ENCODE data around the gene DSTYK. TPM values are rescaled to one million over a fixed set of nuclear protein-coding genes. Genes with fewer than 3 reads are reported as not detected.
"Not testable (repeated sequence)": the region's sequence is repeated elsewhere in the genome, so short reads cannot be mapped to it uniquely, and the experiment has no call there.

The DSTYK gene
- polyA plus RNA-seq, 1 donor from 2014 or later: 12.1 TPM

- H3K4me3 ChIP-seq (ENCODE audit: low read length); H3K9me2 ChIP-seq (ENCODE audit: insufficient read depth, low read length); H3K27me3 ChIP-seq (ENCODE audit: insufficient read depth, low read depth, low read length); H3K9ac ChIP-seq (ENCODE audit: low read length); H4K20me1 ChIP-seq (ENCODE audit: insufficient read depth); H3K79me2 ChIP-seq (replicated peaks; ENCODE audit: insufficient read depth, low read length); H3K9me3 ChIP-seq (ENCODE audit: low read length); H3K4me2 ChIP-seq (ENCODE audit: low read length); H3F3A ChIP-seq (ENCODE audit: insufficient read depth, low read length, poor library complexity, severe bottlenecking); H3K36me3 ChIP-seq (ENCODE audit: insufficient read depth, low read length); H2AFZ ChIP-seq (ENCODE audit: low read depth, low read length); H3K27ac ChIP-seq (ENCODE audit: low read length): not testable (repeated sequence)
Observed at GRCh38 chr1:205233986-205234385, 22.5 kb upstream of the DSTYK start.

GRCh38 chr1:205232945-205233397 lies 21.5 kb upstream of the DSTYK start:
- Histone ChIP-seq H3K4me3 (ENCODE audit: low read length) (no peak overlapping the region), H3F3A (ENCODE audit: insufficient read depth, low read length, poor library complexity, severe bottlenecking) (no peaks in the 10 kb centered on the region), H3K9ac (ENCODE audit: low read length) (no peak overlapping the region), H3K9me2 (ENCODE audit: insufficient read depth, low read length) (no peaks in the 10 kb centered on the region), H3K79me2 (replicated peaks; ENCODE audit: insufficient read depth, low read length) (peaks cover 3% of the 10 kb centered on the region), H3K27ac (ENCODE audit: low read length) (no peak overlapping the region), H4K20me1 (ENCODE audit: insufficient read depth) (no peaks in the 10 kb centered on the region), H3K4me2 (ENCODE audit: low read length) (no peak overlapping the region), H3K36me3 (ENCODE audit: insufficient read depth, low read length) (no peaks in the 10 kb centered on the region), H3K9me3 (ENCODE audit: low read length) (no peaks in the 10 kb centered on the region), H3K27me3 (ENCODE audit: insufficient read depth, low read depth, low read length) (no peaks in the 10 kb centered on the region), H2AFZ (ENCODE audit: low read depth, low read length) (no peak overlapping the region)
- TF ChIP-seq SMC3 (conservative IDR thresholded peaks at IDR 0.05; ENCODE audit: poor library complexity) (no peak), EP300 (conservative IDR thresholded peaks at IDR 0.05; ENCODE audit: poor library complexity, severe bottlenecking) (no peak), RAD21 (conservative IDR thresholded peaks at IDR 0.05) (no peak), CTCF (IDR thresholded peaks at IDR 0.05; ENCODE audit: poor library complexity, severe bottlenecking) (no peak), REST (IDR thresholded peaks at IDR 0.05; ENCODE audit: borderline replicate concordance) (no peak), MXI1 (conservative IDR thresholded peaks at IDR 0.05; ENCODE audit: poor library complexity, severe bottlenecking) (no peak), EZH2 (IDR thresholded peaks at IDR 0.05; ENCODE audit: borderline replicate concordance, insufficient read depth, low read length, poor library complexity, severe bottlenecking) (no peak)

- Histone ChIP-seq H3K4me2 (ENCODE audit: low read length) (no peak overlapping the region), H3K36me3 (ENCODE audit: insufficient read depth, low read length) (no peaks in the 10 kb centered on the region), H3K79me2 (replicated peaks; ENCODE audit: insufficient read depth, low read length) (peaks cover 3% of the 10 kb centered on the region), H3K27ac (ENCODE audit: low read length) (no peak overlapping the region), H3K9me2 (ENCODE audit: insufficient read depth, low read length) (no peaks in the 10 kb centered on the region), H3K27me3 (ENCODE audit: insufficient read depth, low read depth, low read length) (no peaks in the 10 kb centered on the region), H3F3A (ENCODE audit: insufficient read depth, low read length, poor library complexity, severe bottlenecking) (no peaks in the 10 kb centered on the region), H3K9ac (ENCODE audit: low read length) (no peak overlapping the region), H3K4me3 (ENCODE audit: low read length) (no peak overlapping the region), H4K20me1 (ENCODE audit: insufficient read depth) (no peaks in the 10 kb centered on the region), H3K9me3 (ENCODE audit: low read length) (no peaks in the 10 kb centered on the region), H2AFZ (ENCODE audit: low read depth, low read length) (no peak overlapping the region)
- TF ChIP-seq TAF1 (IDR thresholded peaks at IDR 0.05; ENCODE audit: low read depth) (no peak), REST (IDR thresholded peaks at IDR 0.05; ENCODE audit: borderline replicate concordance) (no peak), MXI1 (conservative IDR thresholded peaks at IDR 0.05; ENCODE audit: poor library complexity, severe bottlenecking) (no peak), EZH2 (IDR thresholded peaks at IDR 0.05; ENCODE audit: borderline replicate concordance, insufficient read depth, low read length, poor library complexity, severe bottlenecking) (no peak), RAD21 (conservative IDR thresholded peaks at IDR 0.05) (no peak), EP300 (conservative IDR thresholded peaks at IDR 0.05; ENCODE audit: poor library complexity, severe bottlenecking) (no peak), POLR2AphosphoS5 (IDR thresholded peaks at IDR 0.05) (no peak), SMC3 (conservative IDR thresholded peaks at IDR 0.05; ENCODE audit: poor library complexity) (no peak), CTCF (IDR thresholded peaks at IDR 0.05; ENCODE audit: poor library complexity, severe bottlenecking) (no peak)
Observed at GRCh38 chr1:205232127-205232820, 20.8 kb upstream of the DSTYK start.

Measured in neural cell (in vitro differentiated cells).